ENCODE results near the gene ATP9B. TPM values are rescaled to one million over a fixed set of nuclear protein-coding genes. Genes with fewer than 3 reads are reported as not detected.

Gene ATP9B
- total and polyA plus RNA-seq, 10 donors: 7.5 to 58.4 (median 42.7) TPM

GRCh38 chr18:79411614-79412526, 342.7 kb downstream of the ATP9B start:
- peaks cover 0 to 74% (median 42%) of the 10 kb centered on the region in 6 donors for H3K4me1 ChIP-seq
- TF ChIP-seq, protein P1, sequence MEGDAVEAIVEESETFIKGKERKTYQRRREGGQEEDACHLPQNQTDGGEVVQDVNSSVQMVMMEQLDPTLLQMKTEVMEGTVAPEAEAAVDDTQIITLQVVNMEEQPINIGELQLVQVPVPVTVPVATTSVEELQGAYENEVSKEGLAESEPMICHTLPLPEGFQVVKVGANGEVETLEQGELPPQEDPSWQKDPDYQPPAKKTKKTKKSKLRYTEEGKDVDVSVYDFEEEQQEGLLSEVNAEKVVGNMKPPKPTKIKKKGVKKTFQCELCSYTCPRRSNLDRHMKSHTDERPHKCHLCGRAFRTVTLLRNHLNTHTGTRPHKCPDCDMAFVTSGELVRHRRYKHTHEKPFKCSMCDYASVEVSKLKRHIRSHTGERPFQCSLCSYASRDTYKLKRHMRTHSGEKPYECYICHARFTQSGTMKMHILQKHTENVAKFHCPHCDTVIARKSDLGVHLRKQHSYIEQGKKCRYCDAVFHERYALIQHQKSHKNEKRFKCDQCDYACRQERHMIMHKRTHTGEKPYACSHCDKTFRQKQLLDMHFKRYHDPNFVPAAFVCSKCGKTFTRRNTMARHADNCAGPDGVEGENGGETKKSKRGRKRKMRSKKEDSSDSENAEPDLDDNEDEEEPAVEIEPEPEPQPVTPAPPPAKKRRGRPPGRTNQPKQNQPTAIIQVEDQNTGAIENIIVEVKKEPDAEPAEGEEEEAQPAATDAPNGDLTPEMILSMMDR (IDR thresholded peaks at IDR 0.05 in 8 of 11, conservative IDR thresholded peaks at IDR 0.05 in 3 of 11): no peak
- TF ChIP-seq POLR2AphosphoS5 (IDR thresholded peaks at IDR 0.05): peak; percentile 66 to 75 (median 74)
- TF ChIP-seq POLR2A (IDR thresholded peaks at IDR 0.05): no peak
- peaks cover 3 to 81% (median 43%) of the 10 kb centered on the region in 6 donors for H3K36me3 ChIP-seq
- no peaks in the 10 kb centered on the region for H3K9me3 ChIP-seq
- DNase-seq: peak; percentile 86
- intact Hi-C loops (cut with DNase I; ENCODE audit: low total_unique reads): no loop called here
- H3K27ac ChIP-seq: peak overlapping the region in 6 of 8 donors; percentile 69 to 82 (median 78)
- H3K27me3 ChIP-seq (replicated peaks in 1 of 7): no peaks in the 10 kb centered on the region
- WGBS, 5 donors: 74 to 85% (median 80%) methylated on average over 46 to 47 of the region's 47 CpGs
- H3K4me3 ChIP-seq: no peak overlapping the region

DNA sequence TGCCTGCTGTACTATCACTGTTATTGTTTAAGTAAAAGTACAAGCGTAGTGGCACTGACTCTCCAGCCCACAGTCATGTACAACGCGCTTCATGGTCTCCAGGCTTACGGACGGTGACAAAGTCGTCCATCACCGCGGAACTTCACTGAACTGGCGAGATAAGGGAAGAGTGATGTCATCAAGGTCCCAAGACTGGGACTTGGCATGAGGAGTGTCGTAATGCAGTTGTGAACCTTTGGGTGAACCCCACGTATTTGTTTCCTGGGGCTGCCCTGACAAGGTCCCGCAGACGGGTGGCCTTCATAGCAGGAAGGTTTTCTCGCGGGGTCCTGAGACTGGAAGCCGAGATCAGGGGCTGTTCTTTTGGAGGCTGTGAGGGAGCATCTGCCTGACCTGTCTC, 343.8 kb downstream of the ATP9B start:
- peak overlapping the region in 7 of 8 donors; percentile 61 to 82 (median 74) for H3K27ac ChIP-seq
- peak; percentile 63 for DNase-seq
- H3K27me3 ChIP-seq (replicated peaks in 1 of 7): no peaks in the 10 kb centered on the region
- intact Hi-C loops (cut with DNase I; ENCODE audit: low total_unique reads): no loop called here
- TF ChIP-seq, protein P1 (IDR thresholded peaks at IDR 0.05 in 8 of 11, conservative IDR thresholded peaks at IDR 0.05 in 3 of 11): no peak
- TF ChIP-seq POLR2AphosphoS5 (IDR thresholded peaks at IDR 0.05) (peak in 1 of 3 donors; percentile 45), POLR2A (IDR thresholded peaks at IDR 0.05) (no peak)
- peaks cover 0 to 65% (median 41%) of the 10 kb centered on the region in 6 donors for H3K4me1 ChIP-seq
- H3K4me3 ChIP-seq: no peak overlapping the region
- WGBS, 5 donors: 68 to 89% (median 82%) methylated on average over 12 to 16 of the region's 16 CpGs
- H3K9me3 ChIP-seq: no peaks in the 10 kb centered on the region
- H3K36me3 ChIP-seq: peaks cover 3 to 72% (median 43%) of the 10 kb centered on the region in 6 donors

- TF ChIP-seq, protein P1 (IDR thresholded peaks at IDR 0.05 in 8 of 11, conservative IDR thresholded peaks at IDR 0.05 in 3 of 11): no peak
- no peak for TF ChIP-seq POLR2A (IDR thresholded peaks at IDR 0.05)
- TF ChIP-seq POLR2AphosphoS5 (IDR thresholded peaks at IDR 0.05): no peak
- peak; percentile 67 for DNase-seq
- 83 to 97% (median 89%) methylated on average over 15 to 16 of the region's 16 CpGs for WGBS, 5 donors
These were observed 344.2 kb downstream of the ATP9B start for GRCh38 chr18:79413426-79413825.

DNA sequence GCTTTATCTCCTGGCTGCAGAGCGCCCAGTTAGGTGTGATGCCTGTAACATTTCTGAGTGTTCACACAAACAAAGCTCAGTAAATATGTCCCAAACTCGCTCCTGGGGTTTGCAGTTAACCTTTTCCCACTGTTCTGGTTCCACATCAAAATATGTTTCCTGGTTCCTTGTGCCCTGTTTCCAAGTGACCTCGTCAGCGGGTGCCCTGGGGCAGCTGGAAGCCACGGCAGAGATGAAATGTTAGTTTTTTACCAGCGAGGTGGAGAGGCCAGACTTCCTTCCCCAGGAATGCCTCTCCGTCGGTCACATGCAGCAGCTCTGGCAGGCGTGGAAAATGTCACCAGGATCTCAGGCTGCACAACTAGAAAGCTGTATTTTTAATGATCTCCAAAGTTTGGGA, 344.7 kb downstream of the ATP9B start:
- Histone ChIP-seq H3K4me3 (no peak overlapping the region), H3K27me3 (replicated peaks in 1 of 7) (no peaks in the 10 kb centered on the region), H3K36me3 (peaks cover 3 to 81% (median 45%) of the 10 kb centered on the region in 6 donors), H3K9me3 (no peaks in the 10 kb centered on the region), H3K27ac (peak overlapping the region in 7 of 8 donors; percentile 61 to 82 (median 74)), H3K4me1 (peaks cover 0 to 67% (median 44%) of the 10 kb centered on the region in 6 donors)
- TF ChIP-seq POLR2AphosphoS5 (IDR thresholded peaks at IDR 0.05) (peak in 2 of 3 donors; percentile 65 to 78), POLR2A (IDR thresholded peaks at IDR 0.05) (no peak)
- 55 to 83% (median 72%) methylated on average over 9 of the region's 9 CpGs for WGBS, 5 donors
- intact Hi-C loops (cut with DNase I; ENCODE audit: low total_unique reads): no loop called here
- DNase-seq: peak; percentile 73

More at GRCh38 chr18:79413426-79413825, 344.2 kb downstream of the ATP9B start:
- Histone ChIP-seq H3K4me1 (peaks cover 0 to 65% (median 43%) of the 10 kb centered on the region in 6 donors), H3K27ac (peak overlapping the region in 7 of 8 donors; percentile 61 to 82 (median 74)), H3K4me3 (no peak overlapping the region), H3K36me3 (peaks cover 3 to 76% (median 44%) of the 10 kb centered on the region in 6 donors), H3K27me3 (replicated peaks in 1 of 7) (no peaks in the 10 kb centered on the region), H3K9me3 (no peaks in the 10 kb centered on the region)
- intact Hi-C loops (cut with DNase I; ENCODE audit: low total_unique reads): no loop called here

Measured in spleen (tissue), 11 donors.